ENCODE data around the gene KCNB1. TPM values are rescaled to one million over a fixed set of nuclear protein-coding genes. Genes with fewer than 3 reads are reported as not detected.

The KCNB1 gene
- polyA plus RNA-seq, 2 donors = 0.33 to 0.49 TPM

- Histone ChIP-seq H3K27ac (ENCODE audit: low read depth in 2 of 2, low read length in 1 of 2) (no peak overlapping the region), H3K36me3 (ENCODE audit: control insufficient read depth in 2 of 2, insufficient read depth in 2 of 2, low read length in 1 of 2) (no peaks in the 10 kb centered on the region), H3K9me3 (ENCODE audit: control insufficient read depth in 2 of 2, insufficient read depth in 1 of 2, low read depth in 1 of 2, low read length in 1 of 2) (no peaks in the 10 kb centered on the region), H3K4me3 (ENCODE audit: low read depth in 1 of 2, low read length in 2 of 2) (no peak overlapping the region), H3K4me1 (ENCODE audit: control insufficient read depth in 2 of 2, insufficient read depth in 2 of 2, low read length in 1 of 2) (peaks cover 0 to 5% of the 10 kb centered on the region in 2 donors), H3K27me3 (ENCODE audit: control insufficient read depth in 1 of 2, insufficient read depth in 2 of 2, low read length in 2 of 2) (no peaks in the 10 kb centered on the region)
- 27 to 28% methylated on average over 9 of the region's 9 CpGs for WGBS, 2 donors
Observed at GRCh38 chr20:49505518-49505917, 23.1 kb upstream of the KCNB1 start.

DNA sequence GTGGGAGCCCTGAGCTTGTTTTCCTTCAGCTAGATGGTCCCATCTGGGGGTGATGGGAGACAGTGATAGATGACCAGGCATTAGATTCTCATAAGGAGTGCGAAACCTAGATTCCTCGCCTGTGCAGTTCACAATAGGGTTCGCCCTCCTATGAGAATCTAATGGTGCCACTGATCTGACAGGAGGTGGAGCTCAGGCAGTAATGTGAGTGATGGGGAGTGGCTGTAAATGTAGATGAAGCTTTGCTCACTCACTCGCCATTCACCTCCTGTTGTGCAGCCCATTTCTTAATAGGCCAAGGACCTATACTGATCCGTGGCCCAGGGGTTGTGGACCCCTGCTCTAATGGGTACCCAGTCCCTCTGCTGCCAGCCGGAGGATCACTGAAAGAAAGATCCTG lies 20.7 kb upstream of the KCNB1 start:
- Histone ChIP-seq H3K36me3 (ENCODE audit: control insufficient read depth in 2 of 2, insufficient read depth in 2 of 2, low read length in 1 of 2) (no peaks in the 10 kb centered on the region), H3K27me3 (ENCODE audit: control insufficient read depth in 1 of 2, insufficient read depth in 2 of 2, low read length in 2 of 2) (no peaks in the 10 kb centered on the region), H3K27ac (ENCODE audit: low read depth in 2 of 2, low read length in 1 of 2) (no peak overlapping the region), H3K9me3 (ENCODE audit: control insufficient read depth in 2 of 2, insufficient read depth in 1 of 2, low read depth in 1 of 2, low read length in 1 of 2) (no peaks in the 10 kb centered on the region), H3K4me3 (ENCODE audit: low read depth in 1 of 2, low read length in 2 of 2) (no peak overlapping the region), H3K4me1 (ENCODE audit: control insufficient read depth in 2 of 2, insufficient read depth in 2 of 2, low read length in 1 of 2) (peaks cover 0 to 5% of the 10 kb centered on the region in 2 donors)
- WGBS, 2 donors = 72 to 81% methylated on average over 6 of the region's 6 CpGs

- Histone ChIP-seq H3K4me1 (ENCODE audit: control insufficient read depth in 2 of 2, insufficient read depth in 2 of 2, low read length in 1 of 2) (no peaks in the 10 kb centered on the region), H3K4me3 (ENCODE audit: low read depth in 1 of 2, low read length in 2 of 2) (no peak overlapping the region), H3K9me3 (ENCODE audit: control insufficient read depth in 2 of 2, insufficient read depth in 1 of 2, low read depth in 1 of 2, low read length in 1 of 2) (no peaks in the 10 kb centered on the region), H3K27ac (ENCODE audit: low read depth in 2 of 2, low read length in 1 of 2) (no peak overlapping the region), H3K36me3 (ENCODE audit: control insufficient read depth in 2 of 2, insufficient read depth in 2 of 2, low read length in 1 of 2) (no peaks in the 10 kb centered on the region), H3K27me3 (ENCODE audit: control insufficient read depth in 1 of 2, insufficient read depth in 2 of 2, low read length in 2 of 2) (no peaks in the 10 kb centered on the region)
- WGBS, 2 donors = 71 to 82% methylated on average over 3 of the region's 3 CpGs
Observed at GRCh38 chr20:49501917-49502316, 19.4 kb upstream of the KCNB1 start.

DNA sequence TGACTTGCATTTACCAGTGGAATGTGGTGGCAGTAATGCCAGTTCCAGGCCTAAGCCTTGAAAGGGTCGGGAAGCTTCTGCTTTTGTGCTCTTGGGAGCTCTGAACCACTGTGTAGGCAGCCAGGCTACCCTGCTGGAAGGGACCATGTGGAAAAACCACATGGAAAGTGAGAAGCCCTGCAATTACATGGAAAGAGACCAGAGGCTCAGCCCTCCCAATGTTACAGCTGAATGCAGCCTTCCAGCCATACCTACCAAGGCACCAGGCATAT lies 14.9 kb upstream of the KCNB1 start:
- H3K9me3 ChIP-seq (ENCODE audit: control insufficient read depth in 2 of 2, insufficient read depth in 1 of 2, low read depth in 1 of 2, low read length in 1 of 2) = no peaks in the 10 kb centered on the region
- H3K27ac ChIP-seq (ENCODE audit: low read depth in 2 of 2, low read length in 1 of 2) = no peak overlapping the region
- 26 to 50% methylated on average over 1 of the region's 1 CpG for WGBS, 2 donors
- H3K36me3 ChIP-seq (ENCODE audit: control insufficient read depth in 2 of 2, insufficient read depth in 2 of 2, low read length in 1 of 2) = no peaks in the 10 kb centered on the region
- H3K27me3 ChIP-seq (ENCODE audit: control insufficient read depth in 1 of 2, insufficient read depth in 2 of 2, low read length in 2 of 2) = no peaks in the 10 kb centered on the region
- H3K4me3 ChIP-seq (ENCODE audit: low read depth in 1 of 2, low read length in 2 of 2) = no peak overlapping the region
- H3K4me1 ChIP-seq (ENCODE audit: control insufficient read depth in 2 of 2, insufficient read depth in 2 of 2, low read length in 1 of 2) = no peaks in the 10 kb centered on the region

- H3K27ac ChIP-seq (ENCODE audit: low read depth in 2 of 2, low read length in 1 of 2) = no peak overlapping the region
- no peaks in the 10 kb centered on the region for H3K27me3 ChIP-seq (ENCODE audit: control insufficient read depth in 1 of 2, insufficient read depth in 2 of 2, low read length in 2 of 2)
- no peaks in the 10 kb centered on the region for H3K4me1 ChIP-seq (ENCODE audit: control insufficient read depth in 2 of 2, insufficient read depth in 2 of 2, low read length in 1 of 2)
- H3K4me3 ChIP-seq (ENCODE audit: low read depth in 1 of 2, low read length in 2 of 2) = no peak overlapping the region
- H3K36me3 ChIP-seq (ENCODE audit: control insufficient read depth in 2 of 2, insufficient read depth in 2 of 2, low read length in 1 of 2) = no peaks in the 10 kb centered on the region
- 63 to 71% methylated on average over 5 of the region's 5 CpGs for WGBS, 2 donors
- H3K9me3 ChIP-seq (ENCODE audit: control insufficient read depth in 2 of 2, insufficient read depth in 1 of 2, low read depth in 1 of 2, low read length in 1 of 2) = no peaks in the 10 kb centered on the region
Observed at GRCh38 chr20:49496553-49497397, 14.3 kb upstream of the KCNB1 start.

- 82 to 87% methylated on average over 4 of the region's 4 CpGs for WGBS, 2 donors
- H3K27ac ChIP-seq (ENCODE audit: low read depth in 2 of 2, low read length in 1 of 2) = no peak overlapping the region
Observed at GRCh38 chr20:49496043-49496442, 13.6 kb upstream of the KCNB1 start.

GRCh38 chr20:49490689-49491088 lies 8.2 kb upstream of the KCNB1 start:
- Histone ChIP-seq H3K4me1 (ENCODE audit: control insufficient read depth in 2 of 2, insufficient read depth in 2 of 2, low read length in 1 of 2) (no peaks in the 10 kb centered on the region), H3K27me3 (ENCODE audit: control insufficient read depth in 1 of 2, insufficient read depth in 2 of 2, low read length in 2 of 2) (peaks cover 0 to 3% of the 10 kb centered on the region in 2 donors), H3K27ac (ENCODE audit: low read depth in 2 of 2, low read length in 1 of 2) (no peak overlapping the region), H3K36me3 (ENCODE audit: control insufficient read depth in 2 of 2, insufficient read depth in 2 of 2, low read length in 1 of 2) (no peaks in the 10 kb centered on the region), H3K9me3 (ENCODE audit: control insufficient read depth in 2 of 2, insufficient read depth in 1 of 2, low read depth in 1 of 2, low read length in 1 of 2) (no peaks in the 10 kb centered on the region), H3K4me3 (ENCODE audit: low read depth in 1 of 2, low read length in 2 of 2) (no peak overlapping the region)
- 70 to 78% methylated on average over 1 of the region's 1 CpG for WGBS, 2 donors

More at GRCh38 chr20:49496043-49496442, 13.6 kb upstream of the KCNB1 start:
- H3K9me3 ChIP-seq (ENCODE audit: control insufficient read depth in 2 of 2, insufficient read depth in 1 of 2, low read depth in 1 of 2, low read length in 1 of 2) = no peaks in the 10 kb centered on the region
- H3K27me3 ChIP-seq (ENCODE audit: control insufficient read depth in 1 of 2, insufficient read depth in 2 of 2, low read length in 2 of 2) = no peaks in the 10 kb centered on the region
- no peaks in the 10 kb centered on the region for H3K4me1 ChIP-seq (ENCODE audit: control insufficient read depth in 2 of 2, insufficient read depth in 2 of 2, low read length in 1 of 2)
- no peaks in the 10 kb centered on the region for H3K36me3 ChIP-seq (ENCODE audit: control insufficient read depth in 2 of 2, insufficient read depth in 2 of 2, low read length in 1 of 2)
- no peak overlapping the region for H3K4me3 ChIP-seq (ENCODE audit: low read depth in 1 of 2, low read length in 2 of 2)

GRCh38 chr20:49489688-49490087 lies 7.2 kb upstream of the KCNB1 start:
- no peak overlapping the region for H3K4me3 ChIP-seq (ENCODE audit: low read depth in 1 of 2, low read length in 2 of 2)
- no peak overlapping the region for H3K27ac ChIP-seq (ENCODE audit: low read depth in 2 of 2, low read length in 1 of 2)
- no peaks in the 10 kb centered on the region for H3K36me3 ChIP-seq (ENCODE audit: control insufficient read depth in 2 of 2, insufficient read depth in 2 of 2, low read length in 1 of 2)
- WGBS, 2 donors = 87 to 91% methylated on average over 5 of the region's 5 CpGs
- peaks cover 2 to 3% of the 10 kb centered on the region in 2 donors for H3K27me3 ChIP-seq (ENCODE audit: control insufficient read depth in 1 of 2, insufficient read depth in 2 of 2, low read length in 2 of 2)
- H3K9me3 ChIP-seq (ENCODE audit: control insufficient read depth in 2 of 2, insufficient read depth in 1 of 2, low read depth in 1 of 2, low read length in 1 of 2) = no peaks in the 10 kb centered on the region
- H3K4me1 ChIP-seq (ENCODE audit: control insufficient read depth in 2 of 2, insufficient read depth in 2 of 2, low read length in 1 of 2) = no peaks in the 10 kb centered on the region

GRCh38 chr20:49486064-49486463 lies 3.6 kb upstream of the KCNB1 start:
- no peak overlapping the region for H3K27ac ChIP-seq (ENCODE audit: low read depth in 2 of 2, low read length in 1 of 2)
- no peak overlapping the region for H3K4me3 ChIP-seq (ENCODE audit: low read depth in 1 of 2, low read length in 2 of 2)
- peaks cover 4 to 5% of the 10 kb centered on the region in 2 donors for H3K4me1 ChIP-seq (ENCODE audit: control insufficient read depth in 2 of 2, insufficient read depth in 2 of 2, low read length in 1 of 2)
- H3K36me3 ChIP-seq (ENCODE audit: control insufficient read depth in 2 of 2, insufficient read depth in 2 of 2, low read length in 1 of 2) = no peaks in the 10 kb centered on the region
- H3K27me3 ChIP-seq (ENCODE audit: control insufficient read depth in 1 of 2, insufficient read depth in 2 of 2, low read length in 2 of 2) = peaks cover 2 to 3% of the 10 kb centered on the region in 2 donors
- no peaks in the 10 kb centered on the region for H3K9me3 ChIP-seq (ENCODE audit: control insufficient read depth in 2 of 2, insufficient read depth in 1 of 2, low read depth in 1 of 2, low read length in 1 of 2)

DNA sequence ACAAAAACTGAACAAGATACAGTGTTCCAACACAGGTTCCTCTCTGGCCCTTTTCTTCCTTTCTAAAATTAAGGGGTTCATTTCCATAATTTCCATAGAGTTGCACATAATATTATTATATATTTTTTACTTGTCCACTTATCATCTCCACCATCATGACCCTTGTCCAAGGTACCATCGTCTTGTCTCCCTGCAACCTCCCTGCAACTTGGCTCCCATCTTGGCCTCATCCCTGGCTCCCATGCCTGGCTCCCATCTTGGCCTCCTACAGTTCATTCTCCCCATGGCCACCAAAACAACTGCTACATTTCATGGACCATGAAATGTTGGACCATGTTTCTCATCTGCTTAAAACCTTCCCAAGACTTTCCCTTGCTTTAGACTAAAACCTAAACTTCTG lies 3.1 kb upstream of the KCNB1 start:
- Histone ChIP-seq H3K27me3 (ENCODE audit: control insufficient read depth in 1 of 2, insufficient read depth in 2 of 2, low read length in 2 of 2) (peaks cover under 1 to 2% of the 10 kb centered on the region in 2 donors), H3K4me3 (ENCODE audit: low read depth in 1 of 2, low read length in 2 of 2) (no peak overlapping the region)
- 71 to 72% methylated on average over 1 of the region's 1 CpG for WGBS, 2 donors

More for the DNA sequence above, 3.1 kb upstream of the KCNB1 start:
- Histone ChIP-seq H3K27ac (ENCODE audit: low read depth in 2 of 2, low read length in 1 of 2) (no peak overlapping the region), H3K36me3 (ENCODE audit: control insufficient read depth in 2 of 2, insufficient read depth in 2 of 2, low read length in 1 of 2) (no peaks in the 10 kb centered on the region), H3K9me3 (ENCODE audit: control insufficient read depth in 2 of 2, insufficient read depth in 1 of 2, low read depth in 1 of 2, low read length in 1 of 2) (no peaks in the 10 kb centered on the region), H3K4me1 (ENCODE audit: control insufficient read depth in 2 of 2, insufficient read depth in 2 of 2, low read length in 1 of 2) (peaks cover 4 to 5% of the 10 kb centered on the region in 2 donors)
